Hematopoietic multipotent progenitor cell (in vitro differentiated cells): ENCODE data around the gene LARP4B. TPM values are rescaled to one million over a fixed set of nuclear protein-coding genes. Genes with fewer than 3 reads are reported as not detected.

ENCODE experiments used
- DNase-seq, 3 donors: peaks; one replicate each; pipeline ENCODE4 v3.0.0-alpha.2; 2011 to 2015; ENCODE audit warnings: low read depth in 2 of 3, low spot score in 2 of 3
- total RNA-seq: library from RNA; depleted of rRNA; stranded (reverse); fragments of >200 nt; gene quantifications from one replicate; pipeline ENCODE4 v1.2.3, GENCODE V29; 2012

Gene LARP4B
- total RNA-seq, 1 donor: 49.8 TPM

GRCh38 chr10:839550-840205, 91.8 kb downstream of the LARP4B start:
- DNase-seq: no peak

GRCh38 chr10:836782-837181, 94.7 kb downstream of the LARP4B start:
- no peak for DNase-seq

DNA sequence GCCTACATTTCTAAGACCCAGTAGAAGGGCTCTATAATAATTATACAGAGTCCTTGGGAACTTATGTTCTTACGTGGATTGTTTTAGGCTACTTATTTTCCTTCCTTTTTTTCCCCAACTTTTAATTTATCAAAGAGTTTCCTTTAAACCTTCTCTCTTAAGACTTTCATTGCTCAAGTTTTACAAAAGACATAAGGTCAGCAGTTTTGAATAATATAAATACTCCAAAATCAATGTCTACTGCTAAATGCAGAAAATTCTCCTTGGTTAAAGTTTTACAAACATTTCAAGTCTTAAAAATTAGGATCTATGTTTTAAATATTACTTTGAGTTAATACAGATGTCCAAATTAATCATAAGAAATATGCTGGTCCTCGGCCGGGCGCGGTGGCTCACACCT, 97.0 kb downstream of the LARP4B start:
- DNase-seq: no peak

GRCh38 chr10:829241-829640, 102.3 kb downstream of the LARP4B start:
- no peak for DNase-seq

- DNase-seq: no peak
Observed at GRCh38 chr10:828191-828590, 103.3 kb downstream of the LARP4B start.

GRCh38 chr10:824946-825345, 106.6 kb downstream of the LARP4B start:
- no peak for DNase-seq

- DNase-seq: no peak
Observed at GRCh38 chr10:824497-824896, 107.0 kb downstream of the LARP4B start.

DNA sequence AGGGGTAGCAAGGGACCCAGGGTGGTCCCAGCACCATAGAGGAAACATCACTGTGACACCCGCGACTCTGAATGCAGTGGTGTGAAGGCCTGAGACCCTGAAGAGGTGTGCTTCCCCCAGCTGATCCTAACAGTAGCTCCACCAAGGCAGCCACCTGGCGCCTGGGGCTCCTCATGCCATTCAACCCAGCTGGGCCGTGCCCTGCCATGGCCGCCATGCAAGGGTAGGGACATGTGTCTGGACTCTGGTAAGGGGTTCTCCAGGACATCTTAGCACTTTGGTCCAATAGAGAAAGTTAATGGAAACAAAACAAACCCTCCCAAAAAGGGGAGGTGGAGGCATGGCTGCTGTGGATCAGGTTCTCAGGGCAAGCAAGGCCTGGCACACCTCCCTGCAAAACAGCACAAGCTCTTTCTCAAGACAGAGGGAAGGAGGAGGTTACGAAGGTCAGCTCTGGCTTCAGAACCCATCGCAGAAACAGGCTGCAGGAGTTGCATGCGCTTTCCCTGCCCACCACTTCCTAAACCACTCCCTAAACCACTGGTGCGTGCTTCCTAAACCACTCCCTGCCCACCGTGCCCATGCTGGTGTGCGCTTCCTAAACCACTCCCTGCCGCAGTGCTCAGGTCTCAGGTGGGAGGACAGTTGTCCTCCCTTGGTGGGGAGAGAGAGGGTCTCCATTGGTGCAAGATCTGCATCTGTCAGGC, 108.7 kb downstream of the LARP4B start:
- DNase-seq: peak in 1 of 3 donors; percentile 25

GRCh38 chr10:822197-822596, 109.3 kb downstream of the LARP4B start:
- no peak for DNase-seq

- no peak for DNase-seq
Observed at GRCh38 chr10:821322-821721, 110.2 kb downstream of the LARP4B start.

GRCh38 chr10:819816-820215, 111.7 kb downstream of the LARP4B start:
- DNase-seq: no peak

- DNase-seq: no peak
Observed at GRCh38 chr10:819326-819725, 112.2 kb downstream of the LARP4B start.

DNA sequence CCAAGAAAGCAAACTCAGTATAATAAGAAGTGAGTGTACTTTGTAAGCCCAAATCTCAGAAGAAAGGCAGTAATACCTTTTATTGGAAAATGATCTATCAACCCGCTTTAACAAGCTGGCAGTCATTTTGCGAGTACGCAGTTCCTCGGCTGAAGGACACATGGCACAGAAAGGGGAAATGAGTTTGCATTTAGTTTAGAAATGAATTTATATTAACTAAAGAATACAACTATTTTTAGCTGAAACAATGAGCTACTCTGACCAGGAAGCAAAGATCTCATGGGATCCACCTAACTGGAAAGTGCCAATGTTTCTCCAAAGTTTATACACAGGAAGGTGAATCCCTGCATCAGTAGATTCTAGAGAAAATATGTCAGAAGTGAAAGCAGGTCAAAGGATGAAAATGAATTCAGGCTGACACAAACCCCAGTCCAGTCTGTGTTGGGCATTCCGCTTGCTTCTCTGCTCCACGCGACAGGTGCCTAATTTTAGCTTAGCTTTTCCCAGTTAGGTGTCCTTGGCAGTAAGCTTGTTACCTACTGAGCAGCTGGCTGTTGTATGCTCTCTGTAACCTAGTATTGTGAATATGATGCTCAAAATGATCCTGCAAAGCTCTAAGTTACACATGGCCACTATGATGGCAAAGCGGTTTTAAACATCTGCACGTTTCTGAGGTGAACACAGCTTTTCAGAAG, 112.8 kb downstream of the LARP4B start:
- peak in 2 of 3 donors; percentile 4 to 50 for DNase-seq

GRCh38 chr10:818010-818409, 113.5 kb downstream of the LARP4B start:
- DNase-seq: no peak

GRCh38 chr10:817371-817770, 114.1 kb downstream of the LARP4B start:
- DNase-seq: no peak

- DNase-seq: no peak
Observed at GRCh38 chr10:816958-817357, 114.5 kb downstream of the LARP4B start.

DNA sequence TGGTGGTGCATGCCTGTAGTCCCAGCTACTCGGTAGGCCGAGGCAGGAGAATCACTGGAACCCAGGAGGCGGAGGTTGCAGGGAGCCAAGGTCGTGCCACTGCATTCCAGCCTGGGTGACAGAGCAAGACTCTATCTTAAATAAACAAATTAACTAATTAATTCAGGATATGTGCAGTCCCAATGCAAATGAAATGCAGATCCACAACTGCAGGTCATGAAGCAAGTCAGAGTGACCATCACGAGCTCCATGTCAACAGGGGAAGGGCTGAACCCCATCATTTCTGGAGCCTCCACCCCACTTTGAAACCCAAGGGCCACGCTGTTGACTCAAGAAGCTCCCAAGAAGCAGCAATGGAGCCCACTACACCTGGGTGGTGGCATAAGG, 115.4 kb downstream of the LARP4B start:
- no peak for DNase-seq

GRCh38 chr10:815338-816090, 116.0 kb downstream of the LARP4B start:
- DNase-seq: no peak

- DNase-seq: no peak
Observed at GRCh38 chr10:814536-815302, 116.8 kb downstream of the LARP4B start.

DNA sequence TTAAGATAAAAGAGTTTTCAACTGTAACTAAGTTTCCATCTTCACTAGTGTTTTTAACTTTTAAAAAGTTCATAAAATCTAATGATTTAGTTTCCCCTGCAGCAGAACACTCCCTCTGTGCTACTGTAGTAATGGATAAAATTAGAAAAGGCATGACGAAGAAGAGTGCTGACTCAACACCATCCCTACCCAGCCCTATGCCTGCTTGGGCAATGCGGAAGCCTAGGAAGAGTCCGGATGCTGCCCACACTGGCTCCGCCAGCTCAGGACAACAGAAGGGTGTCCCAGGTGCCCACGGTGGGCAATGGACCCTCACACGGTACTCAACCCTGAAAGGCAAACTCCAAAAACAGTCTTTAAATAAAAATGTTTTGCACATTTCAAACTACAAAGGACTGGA, 118.2 kb downstream of the LARP4B start:
- no peak for DNase-seq
